Mononuclear cell (primary cell): ENCODE measurements around the gene MSANTD7. TPM values are rescaled to one million over a fixed set of nuclear protein-coding genes. Genes with fewer than 3 reads are reported as not detected.

Experiments
- H3K27me3 ChIP-seq: 2 replicates; pipeline ENCODE4 v1.6.0; 2011; ENCODE audit warnings: low read length, control low read depth; ENCODE audit not compliant: insufficient read depth
- H3K4me1 ChIP-seq: 2 replicates; pipeline ENCODE4 v1.5.1; 2011; ENCODE audit warnings: mild to moderate bottlenecking, low read length, control low read depth; ENCODE audit not compliant: insufficient read depth
- H3K4me3 ChIP-seq: 2 replicates; pipeline ENCODE4 v1.5.1; 2011; ENCODE audit warnings: mild to moderate bottlenecking, low read length, moderate library complexity
- H3K9me3 ChIP-seq: 2 replicates; pipeline ENCODE4 v1.5.1; 2011; ENCODE audit warnings: low read depth, mild to moderate bottlenecking, control low read depth, low read length
- total RNA-seq: library from RNA; depleted of rRNA; stranded (reverse); fragments of >200 nt; gene quantifications from one replicate; pipeline ENCODE4 v1.2.3, GENCODE V29; 2012

The MSANTD7 gene
- total RNA-seq, 1 donor, result 22.2 TPM

- Histone ChIP-seq H3K4me3 (no peak overlapping the region), H3K27me3 (no peaks in the 10 kb centered on the region)
Measured at GRCh38 chr10:14822879-14823755, 15.0 kb upstream of the MSANTD7 start.

GRCh38 chr10:14823966-14824365 is 14.1 kb upstream of the MSANTD7 start:
- H3K27me3 ChIP-seq, result no peaks in the 10 kb centered on the region
- peaks cover 17% of the 10 kb centered on the region for H3K4me1 ChIP-seq
- H3K9me3 ChIP-seq, result no peaks in the 10 kb centered on the region
- H3K4me3 ChIP-seq, result no peak overlapping the region

More at GRCh38 chr10:14822879-14823755, 15.0 kb upstream of the MSANTD7 start:
- H3K9me3 ChIP-seq, result no peaks in the 10 kb centered on the region
- H3K4me1 ChIP-seq, result peaks cover 17% of the 10 kb centered on the region

- H3K27me3 ChIP-seq, result no peaks in the 10 kb centered on the region
- H3K4me1 ChIP-seq, result peaks cover 17% of the 10 kb centered on the region
- no peaks in the 10 kb centered on the region for H3K9me3 ChIP-seq
- no peak overlapping the region for H3K4me3 ChIP-seq
Measured at GRCh38 chr10:14826076-14826829, 11.9 kb upstream of the MSANTD7 start.

GRCh38 chr10:14833106-14833505 is 5.0 kb upstream of the MSANTD7 start:
- no peaks in the 10 kb centered on the region for H3K27me3 ChIP-seq
- peaks cover 12% of the 10 kb centered on the region for H3K4me1 ChIP-seq
- H3K9me3 ChIP-seq, result no peaks in the 10 kb centered on the region
- H3K4me3 ChIP-seq, result no peak overlapping the region

GRCh38 chr10:14836208-14836607 is 1.9 kb upstream of the MSANTD7 start:
- Histone ChIP-seq H3K4me1 (peaks cover 24% of the 10 kb centered on the region), H3K4me3 (no peak overlapping the region), H3K9me3 (no peaks in the 10 kb centered on the region), H3K27me3 (no peaks in the 10 kb centered on the region)

- no peaks in the 10 kb centered on the region for H3K9me3 ChIP-seq
- H3K27me3 ChIP-seq, result no peaks in the 10 kb centered on the region
- H3K4me3 ChIP-seq, result peak overlapping the region; percentile 98
- peaks cover 24% of the 10 kb centered on the region for H3K4me1 ChIP-seq
Measured at GRCh38 chr10:14837003-14837756, 926 bp upstream of the MSANTD7 start.

- Histone ChIP-seq H3K9me3 (no peaks in the 10 kb centered on the region), H3K27me3 (no peaks in the 10 kb centered on the region), H3K4me1 (peaks cover 24% of the 10 kb centered on the region), H3K4me3 (peak overlapping the region; percentile 98)
Measured at GRCh38 chr10:14838582-14839304, 637 bp downstream of the MSANTD7 start.

GRCh38 chr10:14839305-14839695 is 1.2 kb downstream of the MSANTD7 start:
- Histone ChIP-seq H3K4me1 (peaks cover 24% of the 10 kb centered on the region), H3K27me3 (no peaks in the 10 kb centered on the region), H3K4me3 (peak overlapping the region; percentile 98), H3K9me3 (no peaks in the 10 kb centered on the region)

GRCh38 chr10:14840178-14840577 is 2.1 kb downstream of the MSANTD7 start:
- Histone ChIP-seq H3K4me3 (no peak overlapping the region), H3K27me3 (no peaks in the 10 kb centered on the region), H3K9me3 (no peaks in the 10 kb centered on the region), H3K4me1 (peaks cover 24% of the 10 kb centered on the region)

GRCh38 chr10:14843327-14843988 is 5.4 kb downstream of the MSANTD7 start:
- Histone ChIP-seq H3K27me3 (no peaks in the 10 kb centered on the region), H3K4me3 (no peak overlapping the region), H3K4me1 (peaks cover 12% of the 10 kb centered on the region), H3K9me3 (no peaks in the 10 kb centered on the region)

GRCh38 chr10:14844948-14845347 is 6.8 kb downstream of the MSANTD7 start:
- Histone ChIP-seq H3K4me1 (no peaks in the 10 kb centered on the region), H3K9me3 (no peaks in the 10 kb centered on the region), H3K4me3 (no peak overlapping the region), H3K27me3 (no peaks in the 10 kb centered on the region)

GRCh38 chr10:14852236-14852635 is 14.1 kb downstream of the MSANTD7 start:
- H3K4me1 ChIP-seq, result no peaks in the 10 kb centered on the region
- no peak overlapping the region for H3K4me3 ChIP-seq

GRCh38 chr10:14855453-14855852 is 17.3 kb downstream of the MSANTD7 start:
- H3K4me3 ChIP-seq, result no peak overlapping the region

More at GRCh38 chr10:14852236-14852635, 14.1 kb downstream of the MSANTD7 start:
- Histone ChIP-seq H3K9me3 (no peaks in the 10 kb centered on the region), H3K27me3 (no peaks in the 10 kb centered on the region)

More at GRCh38 chr10:14855453-14855852, 17.3 kb downstream of the MSANTD7 start:
- Histone ChIP-seq H3K4me1 (peaks cover 7% of the 10 kb centered on the region), H3K9me3 (no peaks in the 10 kb centered on the region), H3K27me3 (no peaks in the 10 kb centered on the region)
